HG03060 (cell line): Measurements from ENCODE around the gene ATG3.
"Not testable (repeated sequence)": the region's sequence is repeated elsewhere in the genome, so short reads cannot be mapped to it uniquely, and the experiment has no call there.

Experiments used
- ATAC-seq: cut with Tn5 transposase; IDR thresholded peaks from one replicate; pipeline ENCODE4 v1.9.1; 2021; ENCODE audit warnings: low read depth, moderate number of reproducible peaks; ENCODE audit not compliant: unreplicated experiment

The ATG3 gene

GRCh38 chr3:112503304-112503972, 58.3 kb downstream of the ATG3 start:
- ATAC-seq: no peak

GRCh38 chr3:112500621-112501020, 61.1 kb downstream of the ATG3 start:
- ATAC-seq: no peak

- no peak for ATAC-seq
Measured at GRCh38 chr3:112498914-112499711, 62.6 kb downstream of the ATG3 start, which contains the start of gene BTLA. TSS of gene BTLA (minus strand) at chr3:112499472. CDS start at chr3:112499358, 114 bp downstream.

GRCh38 chr3:112497897-112498548, 63.7 kb downstream of the ATG3 start:
- no peak for ATAC-seq

DNA sequence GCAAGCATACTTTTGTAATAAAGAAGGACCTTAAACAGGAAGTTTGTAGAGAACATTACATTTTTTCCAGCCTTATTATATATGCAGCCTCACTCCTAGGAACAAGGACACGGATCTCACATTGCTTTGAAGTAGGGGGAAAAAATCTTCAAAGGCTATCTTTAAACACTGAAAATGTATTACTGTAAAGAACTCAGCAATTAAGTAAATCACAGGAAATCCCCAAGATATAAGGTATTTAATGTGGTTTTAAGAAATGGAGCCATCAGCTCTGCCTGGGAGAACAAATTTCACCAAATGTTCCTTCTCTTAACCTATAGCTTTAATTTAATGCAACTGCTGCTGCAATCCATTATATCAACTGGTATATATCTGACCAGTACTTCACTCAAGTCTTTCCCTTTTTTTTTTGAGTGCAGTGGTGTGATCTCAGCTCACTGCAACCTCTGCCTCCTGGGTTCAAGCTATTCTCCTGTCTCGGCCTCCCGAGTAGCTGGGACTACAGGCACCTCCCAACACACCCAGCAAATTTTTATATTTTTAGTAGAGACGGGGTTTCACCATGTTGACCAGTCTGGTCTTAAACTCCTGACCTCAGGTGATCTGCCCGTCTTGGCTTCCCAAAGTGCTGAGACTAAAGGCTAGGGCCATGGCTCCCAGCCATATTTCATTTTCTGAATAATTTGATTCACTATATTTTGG, 65.2 kb downstream of the ATG3 start:
- ATAC-seq: no peak

DNA sequence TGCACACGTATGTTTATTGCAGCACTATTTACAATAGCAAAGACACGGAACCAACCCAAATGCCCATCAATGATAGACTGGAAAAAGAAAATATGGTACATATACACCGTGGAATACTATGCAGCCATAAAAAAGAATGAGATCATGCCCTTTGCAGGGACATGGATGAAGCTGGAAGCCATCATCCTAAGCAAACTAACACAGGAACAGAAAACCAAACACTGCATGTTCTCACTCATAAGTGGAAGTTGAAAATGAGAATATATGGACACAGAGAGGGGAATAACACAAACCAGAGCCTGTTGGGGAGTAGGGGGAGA, 67.4 kb downstream of the ATG3 start:
- not testable (repeated sequence) for ATAC-seq

DNA sequence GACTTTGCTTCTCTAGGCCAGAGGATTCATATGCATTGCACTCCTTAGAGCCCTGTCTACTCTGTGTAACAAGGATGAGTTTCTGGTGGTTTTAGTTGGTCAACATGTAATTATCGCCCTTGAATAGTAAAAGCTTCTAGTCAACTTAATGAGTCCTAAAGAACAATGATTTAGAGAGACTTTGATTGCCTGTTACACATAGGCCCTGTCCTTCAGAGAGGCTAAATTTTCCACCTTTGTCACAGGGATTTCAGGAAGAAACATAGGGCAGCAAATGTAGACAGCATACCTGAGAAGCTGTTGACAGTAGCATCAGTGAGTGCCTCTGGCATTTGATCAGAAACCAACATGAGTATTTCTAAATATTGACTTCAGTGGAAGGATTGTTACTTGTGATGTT, 69.6 kb downstream of the ATG3 start:
- ATAC-seq: no peak

DNA sequence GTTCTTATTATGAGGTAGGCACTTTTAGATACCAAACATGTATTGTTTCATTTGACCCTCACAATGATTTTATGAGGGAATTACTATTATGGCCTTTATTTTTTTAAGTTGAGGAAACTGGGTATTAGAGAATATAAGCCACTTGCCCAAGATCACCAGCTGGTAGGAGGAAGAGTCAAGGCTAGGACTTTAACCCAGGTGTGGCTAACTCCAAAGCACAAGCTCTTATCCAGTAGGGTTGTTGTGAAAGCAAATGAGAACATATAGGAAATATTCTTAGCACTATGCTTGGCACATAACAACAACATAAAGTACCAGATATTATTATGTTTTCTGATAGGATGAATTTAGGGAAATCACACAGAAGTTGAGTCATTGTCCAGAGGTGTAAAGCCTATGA, 70.4 kb downstream of the ATG3 start:
- ATAC-seq: no peak

GRCh38 chr3:112489674-112490479, 71.9 kb downstream of the ATG3 start:
- ATAC-seq: peak; percentile 47

GRCh38 chr3:112486811-112487505, 74.8 kb downstream of the ATG3 start:
- no peak for ATAC-seq

DNA sequence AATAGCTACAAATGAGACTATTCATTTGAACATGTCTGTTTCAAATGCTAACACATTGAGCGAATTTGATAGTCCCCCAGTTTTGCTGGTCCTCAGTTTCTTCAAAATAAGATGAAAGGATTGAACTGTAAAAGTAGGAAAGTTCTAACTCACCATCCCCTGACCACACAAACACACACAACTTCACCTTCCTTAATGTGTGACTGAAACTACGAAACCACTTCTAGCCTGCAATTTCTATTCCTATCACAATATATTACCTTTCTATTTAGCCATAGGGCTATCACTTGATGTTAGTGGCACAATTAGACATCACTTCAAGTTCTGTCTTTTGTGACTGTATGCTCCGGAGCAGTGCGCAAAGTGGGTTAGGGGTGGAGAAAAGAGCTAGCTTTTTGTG, 77.4 kb downstream of the ATG3 start:
- no peak for ATAC-seq

- no peak for ATAC-seq
Measured at GRCh38 chr3:112482675-112483074, 79.1 kb downstream of the ATG3 start.
